ENCODE data around the gene XRCC2. TPM values are rescaled to one million over a fixed set of nuclear protein-coding genes. Genes with fewer than 3 reads are reported as not detected.

XRCC2 gene
- total RNA-seq, 1 experiment from 2014 or later, result 20.9 TPM

DNA sequence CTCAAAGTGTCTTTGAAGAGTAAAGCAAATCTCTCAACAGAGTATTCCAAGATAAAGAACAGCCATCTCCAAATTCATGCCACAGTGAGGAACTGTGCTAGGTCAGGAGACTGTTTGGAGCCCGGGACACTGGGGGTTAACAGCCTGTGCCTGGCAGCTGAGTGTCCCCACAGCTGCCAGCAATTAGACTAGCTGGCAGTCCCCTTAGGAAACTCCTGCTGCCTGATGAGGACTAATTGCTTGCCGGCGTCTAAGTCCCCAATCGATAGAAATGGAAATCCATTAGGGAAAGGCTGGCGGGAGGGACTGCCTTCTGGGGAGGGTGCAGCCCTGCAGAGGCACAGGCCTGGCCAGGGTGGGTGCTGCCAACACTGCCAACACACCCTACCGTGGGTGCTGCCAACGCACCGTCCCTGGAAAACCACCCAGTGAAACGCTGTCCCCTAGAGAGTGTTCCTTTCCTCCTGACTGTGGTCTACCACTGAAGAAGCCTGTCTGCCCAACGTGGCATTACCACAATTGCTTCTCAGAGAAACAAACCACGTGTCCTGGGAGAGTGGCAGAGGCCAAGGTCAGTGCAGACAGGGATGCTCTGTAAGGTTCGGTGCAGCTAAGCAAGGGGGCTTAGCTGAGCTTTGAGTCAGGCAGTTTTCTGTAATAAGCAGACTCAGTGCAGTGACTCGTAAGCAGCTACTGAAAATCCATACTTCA is 60.8 kb downstream of the XRCC2 start:
- no peak for DNase-seq (ENCODE audit: low read depth)

DNA sequence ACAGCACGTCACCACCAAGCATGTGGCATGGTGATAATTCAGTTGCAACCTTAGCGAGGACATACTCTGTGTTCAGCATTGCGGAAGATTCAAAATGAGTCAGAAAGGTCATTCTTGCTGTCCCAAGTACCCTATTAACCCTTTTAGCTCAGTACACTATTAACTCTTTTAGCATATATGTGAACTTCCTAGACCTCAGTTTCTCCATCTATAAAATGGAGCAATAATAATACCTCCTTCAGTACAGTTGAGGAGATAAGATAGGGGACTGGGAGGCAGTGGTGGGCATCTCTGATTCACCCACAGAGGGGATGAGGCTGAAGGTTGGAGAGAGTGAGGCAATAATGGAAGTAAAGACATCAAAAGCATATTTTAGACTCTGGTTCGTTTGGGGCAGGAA is 67.3 kb downstream of the XRCC2 start:
- DNase-seq (ENCODE audit: low read depth), result no peak

DNA sequence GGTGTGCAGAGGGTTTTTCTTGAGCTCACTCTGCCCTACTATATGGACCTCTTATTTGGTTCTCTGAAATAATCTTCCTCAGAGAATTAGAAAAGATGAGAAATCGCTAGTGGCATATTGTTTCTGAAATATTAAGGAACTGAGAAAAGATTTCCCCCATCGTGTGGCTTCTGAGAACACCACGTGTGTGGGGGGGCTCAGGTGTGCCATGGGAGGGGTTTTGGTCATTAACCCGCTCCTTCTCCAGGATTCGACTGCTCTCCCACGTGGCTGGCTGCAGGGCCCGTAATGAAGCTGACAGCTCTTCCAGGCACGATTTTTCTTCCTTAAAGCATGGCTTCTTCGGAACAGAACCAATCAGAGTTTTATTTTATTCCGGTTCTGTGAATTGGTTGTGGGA is 67.7 kb downstream of the XRCC2 start:
- no peak for DNase-seq (ENCODE audit: low read depth)

DNA sequence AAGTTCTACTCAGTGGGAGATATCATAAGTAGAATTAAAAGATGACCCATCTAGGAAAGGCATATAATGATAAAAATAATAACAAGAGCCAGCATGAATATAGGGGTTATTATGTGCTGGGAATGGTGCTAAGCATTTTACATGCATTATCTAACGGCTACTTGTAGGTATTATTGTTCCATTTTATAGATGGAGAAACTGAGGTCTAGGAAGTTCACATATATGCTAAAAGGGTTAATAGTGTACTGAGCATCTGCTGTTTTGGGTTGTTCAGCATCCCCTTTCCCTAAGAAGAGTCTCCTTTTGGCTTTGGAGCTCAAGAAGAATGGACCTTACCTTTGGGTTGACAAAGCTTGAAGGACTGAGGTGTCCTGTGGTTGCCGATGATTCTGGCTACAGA is 68.9 kb downstream of the XRCC2 start:
- no peak for DNase-seq (ENCODE audit: low read depth)

DNA sequence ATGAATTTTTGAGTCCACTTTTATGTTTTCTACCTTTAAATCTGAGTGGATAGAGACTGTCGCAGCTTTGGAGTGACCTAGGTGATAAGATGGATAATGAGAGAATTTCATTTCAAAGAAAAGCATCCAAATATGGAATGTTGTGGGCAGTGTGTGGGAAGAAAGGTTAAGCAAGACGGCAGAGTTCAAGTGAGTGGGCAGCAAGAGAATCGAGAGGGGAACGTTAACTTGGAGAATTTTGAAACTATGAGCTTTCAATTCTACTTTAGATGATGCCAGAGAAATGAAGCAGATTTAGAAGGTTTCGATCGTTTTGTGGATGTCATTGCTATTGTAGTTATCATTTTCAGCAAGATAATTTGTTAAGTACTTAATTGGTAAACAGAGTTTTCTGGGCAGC is 73.0 kb downstream of the XRCC2 start:
- no peak for DNase-seq (ENCODE audit: low read depth)

DNA sequence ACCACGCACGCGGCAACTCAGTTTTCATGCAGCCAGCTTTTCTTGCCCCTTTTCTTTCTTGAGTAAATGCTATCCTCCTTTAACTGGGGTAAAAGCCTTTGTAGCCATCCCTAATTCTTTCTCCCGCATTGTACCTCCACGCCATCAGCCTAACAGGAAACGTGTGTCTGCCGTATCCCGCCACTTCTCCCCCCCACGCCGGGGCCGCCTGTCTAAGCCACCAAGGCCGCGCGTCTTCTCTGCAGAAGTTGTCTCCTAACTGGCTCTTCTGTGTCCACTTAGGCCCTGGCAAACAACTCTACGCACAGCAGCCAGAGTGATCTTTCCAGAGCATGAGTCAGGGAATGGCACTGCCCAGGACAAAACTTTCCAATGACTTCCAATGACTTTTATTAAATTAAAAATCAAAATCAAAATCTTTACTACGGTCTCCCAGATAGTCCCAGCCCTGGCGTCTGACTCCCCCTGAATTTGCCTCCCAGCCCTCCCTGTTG is 74.6 kb downstream of the XRCC2 start:
- no peak for DNase-seq (ENCODE audit: low read depth)

DNA sequence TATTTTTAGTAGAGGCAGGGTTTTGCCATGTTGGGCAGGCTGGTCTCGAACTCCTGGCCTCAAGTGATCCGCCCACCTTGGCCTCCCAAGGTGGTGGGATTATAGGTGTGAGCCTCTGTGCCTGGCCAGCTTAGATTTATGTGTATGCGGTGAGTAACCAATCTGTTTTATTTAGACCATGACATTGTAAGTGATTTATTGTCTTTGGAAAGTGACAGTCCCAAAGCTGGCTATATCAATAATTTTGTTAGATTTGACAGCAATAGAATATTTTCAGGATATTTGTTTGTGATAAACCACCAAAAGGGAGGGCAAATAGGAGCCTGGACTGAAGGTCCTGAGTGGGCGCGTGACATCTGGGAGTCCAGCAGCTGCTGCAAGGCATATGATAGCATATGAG is 75.7 kb downstream of the XRCC2 start:
- DNase-seq (ENCODE audit: low read depth), result no peak

DNA sequence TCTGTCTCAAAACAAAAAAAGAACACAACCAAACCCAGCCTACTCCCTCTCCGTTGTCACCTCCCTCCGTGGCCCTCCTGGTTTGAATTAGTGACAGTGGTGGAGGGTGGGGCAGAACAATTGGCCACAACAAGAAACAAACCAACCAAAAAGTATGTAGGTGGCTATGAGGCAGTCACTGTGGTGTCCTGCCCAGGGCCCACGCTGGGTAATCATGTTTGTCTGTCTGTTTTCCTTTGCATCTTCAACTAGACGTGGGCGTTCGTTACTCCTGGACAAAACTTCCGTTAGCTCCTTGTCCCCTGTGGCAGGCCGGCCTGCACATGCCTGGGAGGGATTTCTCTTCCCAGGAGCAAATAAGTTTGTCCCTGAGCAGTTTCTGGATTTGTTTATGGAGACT is 78.4 kb downstream of the XRCC2 start:
- no peak for DNase-seq (ENCODE audit: low read depth)

DNA sequence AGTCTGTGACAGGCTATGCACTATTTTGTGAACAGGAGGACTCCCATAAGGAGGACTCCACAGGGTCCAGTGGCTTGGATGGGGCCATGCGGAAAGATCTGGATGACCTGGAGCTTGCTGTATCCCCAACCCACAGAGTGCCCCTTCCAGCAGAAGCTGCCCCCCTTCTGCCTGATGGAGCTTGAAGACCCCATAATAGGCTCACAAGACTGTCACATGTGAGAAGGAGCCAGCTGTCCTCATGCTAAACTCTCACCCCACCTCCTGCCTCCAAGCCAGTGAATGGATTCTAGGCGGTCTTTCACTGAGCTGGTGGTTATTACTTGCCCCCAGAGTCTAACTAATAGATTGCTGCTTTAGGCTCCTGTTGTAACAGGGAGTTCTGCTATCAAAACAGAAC is 79.1 kb downstream of the XRCC2 start:
- DNase-seq (ENCODE audit: low read depth), result no peak

Other genes starting within 250 kb of the XRCC2 start
- 10.4 and 22.3 TPM in 2 replicates for gene KMT2C, start 240.1 kb downstream of the XRCC2 start, total RNA-seq (2014; rRNA removed; shearing (Covaris generic))
- gene ACTR3B, start 83.6 kb upstream of the XRCC2 start, total RNA-seq (2014; rRNA removed; shearing (Covaris generic)), result 4.9 and 18.1 TPM in 2 replicates

All from Daoy (cell line).